DMS153 (cell line): Measurements from ENCODE around the gene EPB41.
A peak's percentile ranks its signal among the peaks of the same experiment; 100 is the strongest.
"Not testable (repeated sequence)": the region's sequence is repeated elsewhere in the genome, so short reads cannot be mapped to it uniquely, and the experiment has no call there.

ENCODE experiments used
- DNase-seq: peaks from one replicate; lab custom pipeline; 2025; lab: John Stamatoyannopoulos, UW

The EPB41 gene

GRCh38 chr1:29052941-29053340, 138.6 kb downstream of the EPB41 start:
- DNase-seq: no peak

DNA sequence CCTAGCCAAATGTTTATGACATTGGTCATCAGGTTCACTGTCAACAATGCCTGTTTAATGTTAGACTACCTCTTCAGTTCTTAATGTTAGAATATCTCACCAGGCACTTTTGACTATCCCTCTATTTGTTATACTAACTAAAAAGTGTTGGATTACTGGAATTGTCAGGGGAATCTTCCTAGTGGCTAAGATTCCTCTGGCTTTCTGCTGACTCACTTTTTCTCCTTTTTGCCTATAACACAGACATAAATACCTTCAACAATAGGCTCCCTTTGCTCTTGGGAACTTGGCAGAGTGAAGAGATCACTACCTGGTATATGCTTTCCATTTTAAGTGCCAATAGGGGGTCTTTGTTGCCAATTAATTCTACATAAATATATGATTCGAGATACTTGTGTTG, 140.8 kb downstream of the EPB41 start:
- DNase-seq: no peak

- DNase-seq: no peak
Measured at GRCh38 chr1:29056256-29056655, 141.9 kb downstream of the EPB41 start.

DNA sequence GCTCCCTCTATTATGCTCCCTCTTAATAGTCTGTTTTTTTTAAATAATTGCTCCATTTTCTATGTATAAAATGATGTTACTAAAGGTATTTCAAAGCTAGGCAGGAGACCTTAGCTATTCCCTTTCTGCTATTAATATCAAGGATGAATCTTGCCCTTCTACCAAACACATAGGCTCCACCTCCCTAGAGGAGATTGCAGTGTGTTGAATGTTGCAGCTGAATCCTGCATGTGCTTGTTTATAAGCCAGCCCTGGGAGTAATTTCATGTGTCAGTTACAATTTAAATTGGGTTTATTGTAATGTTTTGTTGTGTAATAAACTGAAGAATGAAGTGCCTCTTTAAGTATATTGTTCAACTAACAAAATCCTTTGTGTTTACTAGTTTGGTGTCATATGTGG, 143.3 kb downstream of the EPB41 start:
- DNase-seq: no peak

DNA sequence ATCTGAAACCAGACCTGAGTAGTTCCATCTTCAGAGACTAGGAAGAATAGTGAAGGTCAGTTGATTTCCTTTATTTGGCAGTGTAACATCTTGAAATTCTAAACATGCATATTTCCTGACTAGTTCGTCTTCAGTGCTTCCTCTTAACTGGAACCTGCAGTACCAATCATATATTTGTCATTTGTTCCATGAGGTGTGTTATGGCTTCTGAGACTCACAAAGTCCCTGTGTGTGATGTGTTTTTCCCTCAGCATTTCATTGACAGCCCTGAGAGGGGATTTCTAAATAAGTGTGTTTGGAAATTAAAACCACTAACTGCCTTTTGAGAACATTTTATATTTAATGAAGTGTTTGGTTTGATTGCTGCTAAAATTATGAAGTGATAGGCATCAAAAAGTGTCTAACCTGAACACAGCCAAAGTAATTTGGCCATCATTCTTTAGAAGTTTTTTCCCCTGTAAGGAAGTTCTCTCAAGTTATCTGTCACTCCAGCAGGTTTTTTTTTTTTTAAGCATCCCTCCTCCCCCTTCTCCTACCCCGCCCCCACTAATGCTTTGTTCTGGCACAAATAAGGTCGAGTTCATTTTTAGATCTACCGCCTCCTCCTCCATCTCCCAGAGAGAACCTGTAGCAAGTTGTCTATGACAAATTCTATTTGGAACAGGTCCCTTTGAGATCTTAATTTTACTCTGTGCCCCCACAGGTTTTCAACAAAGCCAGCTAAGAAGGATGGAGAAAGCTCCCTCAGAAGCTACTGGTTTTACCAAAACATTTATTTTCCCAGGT, 148.0 kb downstream of the EPB41 start:
- no peak for DNase-seq

GRCh38 chr1:29064064-29064463, 149.7 kb downstream of the EPB41 start:
- no peak for DNase-seq

DNA sequence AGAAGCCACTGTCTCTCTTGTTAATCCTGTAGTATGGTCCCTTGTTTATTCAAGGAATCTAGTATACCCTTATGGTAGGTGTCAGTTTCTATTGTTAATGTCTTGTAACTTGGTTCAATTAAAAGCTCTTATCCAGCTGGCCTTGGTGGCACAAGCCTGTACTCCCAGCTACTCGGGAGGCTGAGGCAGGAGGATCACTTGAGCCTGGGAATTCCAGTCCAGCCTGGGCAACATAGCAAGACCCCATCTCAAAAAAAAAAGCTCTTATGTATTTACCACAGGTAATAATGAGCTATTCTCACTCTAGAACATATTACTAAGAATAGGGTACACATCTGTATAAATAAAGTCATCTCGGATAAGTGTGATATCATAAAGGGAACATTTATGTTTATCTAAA, 162.8 kb downstream of the EPB41 start:
- DNase-seq: no peak

- DNase-seq: not testable (repeated sequence)
Measured at GRCh38 chr1:29079916-29080629, 165.7 kb downstream of the EPB41 start.

- DNase-seq: no peak
Measured at GRCh38 chr1:29081201-29081600, 166.8 kb downstream of the EPB41 start.

- DNase-seq: no peak
Measured at GRCh38 chr1:29082519-29082918, 168.2 kb downstream of the EPB41 start.

- DNase-seq: no peak
Measured at GRCh38 chr1:29083317-29084195, 169.2 kb downstream of the EPB41 start.

DNA sequence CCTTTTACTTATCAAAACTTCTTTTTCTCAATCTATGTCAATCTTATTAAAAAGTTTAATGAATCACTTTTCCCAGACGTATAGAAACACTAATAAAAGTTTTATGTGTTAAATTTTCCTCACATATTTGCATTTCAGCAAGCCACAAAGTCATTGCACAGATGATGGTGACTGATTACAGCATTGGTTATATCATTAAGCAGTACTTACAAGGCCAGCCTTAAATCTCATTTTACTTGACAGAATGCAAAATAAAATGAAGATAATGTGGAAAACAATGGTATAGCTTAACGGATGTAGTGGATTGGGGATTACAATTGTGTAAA, 169.8 kb downstream of the EPB41 start:
- no peak for DNase-seq

DNA sequence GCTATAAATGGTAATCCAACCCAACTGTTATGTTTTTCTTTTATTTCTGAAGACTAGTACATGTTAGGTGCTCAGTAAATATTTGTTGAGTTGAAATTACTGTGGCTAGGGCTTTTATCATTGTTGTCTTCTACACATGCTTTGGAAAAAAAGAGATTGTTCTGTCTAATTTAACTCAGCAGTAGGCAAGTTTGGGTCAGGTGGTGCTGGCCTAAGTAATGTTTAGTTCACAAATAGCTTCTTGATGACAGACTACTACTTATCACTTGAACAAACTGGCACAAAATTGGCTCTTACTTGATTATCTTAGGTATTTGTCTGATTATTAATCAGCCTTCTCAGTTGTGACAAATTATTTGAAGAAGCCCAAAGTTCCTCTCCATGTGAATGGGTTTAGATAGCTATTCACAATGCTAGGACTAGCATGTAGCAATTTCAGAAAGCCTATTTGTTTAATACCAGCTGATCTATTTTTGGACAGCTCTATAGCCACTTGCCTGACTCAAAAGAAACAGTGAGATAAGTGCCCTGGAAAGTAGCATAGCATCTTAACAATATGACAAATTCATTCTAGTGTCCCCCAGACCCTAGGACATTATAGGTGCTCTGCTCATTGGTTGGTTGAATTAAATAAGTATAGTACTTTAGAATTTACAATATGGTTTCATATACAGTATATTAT, 176.7 kb downstream of the EPB41 start:
- peak; percentile 44 for DNase-seq

GRCh38 chr1:29092704-29093103, 178.3 kb downstream of the EPB41 start:
- DNase-seq: not testable (repeated sequence)

- no peak for DNase-seq
Measured at GRCh38 chr1:29094433-29094832, 180.1 kb downstream of the EPB41 start.

- no peak for DNase-seq
Measured at GRCh38 chr1:29094954-29095353, 180.6 kb downstream of the EPB41 start.

DNA sequence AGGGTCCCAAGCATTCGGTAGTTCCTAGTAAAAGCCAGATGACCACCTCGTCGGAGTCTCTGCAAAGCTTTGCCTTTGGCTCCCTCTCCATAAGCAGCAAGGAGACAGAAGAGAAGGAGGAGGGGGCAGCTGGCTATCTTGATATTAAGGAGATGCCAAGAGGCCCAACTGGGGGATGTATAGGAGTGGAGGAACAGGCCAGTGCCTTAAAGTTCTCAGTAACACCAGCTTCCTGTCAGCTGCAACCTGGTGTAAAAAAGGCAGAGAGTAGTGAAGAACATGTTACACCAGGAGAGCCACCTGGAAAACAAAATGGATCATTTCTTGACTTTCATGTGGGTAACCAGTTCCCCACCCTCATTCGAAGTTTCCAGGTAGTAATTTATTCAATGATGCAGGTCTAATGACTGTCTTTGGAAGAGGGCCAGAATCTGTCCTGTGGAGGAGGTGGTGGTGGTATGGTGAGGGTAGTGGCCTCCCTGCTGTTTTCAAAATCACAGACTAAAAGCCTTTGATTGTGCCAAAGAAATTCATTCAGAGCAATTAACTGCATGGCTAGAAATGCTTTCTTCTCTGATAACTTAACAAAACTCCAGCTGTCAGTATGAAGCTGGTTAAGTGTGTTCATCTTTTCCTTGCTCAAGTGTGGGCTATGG, 182.0 kb downstream of the EPB41 start:
- DNase-seq: peak; percentile 12

DNA sequence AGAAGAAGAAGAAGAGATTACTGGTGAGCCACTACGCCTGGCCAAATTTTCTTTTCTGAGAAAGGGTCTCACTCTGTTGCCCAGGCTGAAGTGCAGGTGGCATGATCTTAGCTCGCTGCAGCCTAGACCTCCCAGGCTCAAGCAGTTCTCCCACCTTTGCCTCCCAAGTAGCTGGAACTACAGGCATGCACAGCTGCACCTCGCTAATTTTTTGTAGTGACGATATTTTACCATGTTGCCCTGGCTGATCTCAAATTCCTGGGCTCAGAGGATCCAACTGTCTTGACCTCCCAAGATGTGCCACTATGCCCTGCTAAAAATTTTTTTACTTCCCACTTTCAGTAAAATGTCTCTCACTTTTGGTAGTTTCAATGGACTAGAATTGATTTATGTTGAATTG, 184.9 kb downstream of the EPB41 start:
- DNase-seq: no peak

- no peak for DNase-seq
Measured at GRCh38 chr1:29100487-29100886, 186.1 kb downstream of the EPB41 start.

GRCh38 chr1:29105822-29106221, 191.5 kb downstream of the EPB41 start:
- no peak for DNase-seq

DNA sequence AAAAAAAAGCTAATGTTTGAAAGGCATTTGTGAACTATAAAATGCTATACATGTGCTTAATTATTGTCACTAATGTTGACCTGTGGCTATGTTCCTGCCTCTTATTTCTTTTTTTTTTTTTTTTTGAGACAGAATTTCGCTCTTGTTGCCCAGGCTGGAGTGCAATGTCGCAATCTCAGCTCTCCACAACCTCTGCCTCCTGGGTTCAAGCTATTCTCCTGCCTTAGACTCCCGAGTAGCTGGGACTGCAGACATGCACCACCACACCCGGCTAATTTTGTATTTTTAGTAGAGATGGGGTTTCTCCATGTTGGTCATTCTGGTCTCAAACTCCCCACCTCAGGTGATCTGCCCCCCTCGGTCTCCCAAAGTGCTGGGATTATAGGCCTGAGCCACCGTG, 193.7 kb downstream of the EPB41 start:
- not testable (repeated sequence) for DNase-seq
